ENCODE measurements around the gene DCN.

Gene DCN

DNA sequence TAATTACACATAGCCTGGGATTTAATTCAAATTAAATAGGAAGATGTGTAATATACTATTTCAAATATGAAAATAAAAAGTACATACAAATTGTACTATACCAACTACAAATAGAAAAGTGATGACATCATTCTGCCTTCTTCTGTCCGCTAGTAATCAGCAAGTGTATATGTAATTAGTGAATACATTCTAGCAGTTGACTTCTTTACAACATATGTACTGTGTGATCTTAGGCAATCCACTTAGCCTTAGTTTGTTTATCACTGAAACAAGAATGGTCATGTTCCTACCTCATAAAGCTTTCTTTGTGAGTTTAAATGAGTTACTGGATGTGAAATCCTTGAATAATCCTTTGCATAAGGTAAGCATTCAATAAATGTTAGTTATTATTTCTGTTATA lies 63.5 kb downstream of the DCN start:
- TF ChIP-seq TAF1 (IDR thresholded peaks at IDR 0.05; ENCODE audit: borderline replicate concordance, insufficient read depth, low read length) (no peak), POLR2AphosphoS5 (IDR thresholded peaks at IDR 0.05; ENCODE audit: low read depth, low read length) (no peak), SIN3A (IDR thresholded peaks at IDR 0.05; ENCODE audit: borderline replicate concordance, insufficient read depth, low read length) (no peak), FOXP2 (optimal IDR thresholded peaks at IDR 0.05; ENCODE audit: borderline replicate concordance, extremely low read depth, extremely low read length, insufficient read depth) (no peak)
- TF ChIP-seq, protein P1, sequence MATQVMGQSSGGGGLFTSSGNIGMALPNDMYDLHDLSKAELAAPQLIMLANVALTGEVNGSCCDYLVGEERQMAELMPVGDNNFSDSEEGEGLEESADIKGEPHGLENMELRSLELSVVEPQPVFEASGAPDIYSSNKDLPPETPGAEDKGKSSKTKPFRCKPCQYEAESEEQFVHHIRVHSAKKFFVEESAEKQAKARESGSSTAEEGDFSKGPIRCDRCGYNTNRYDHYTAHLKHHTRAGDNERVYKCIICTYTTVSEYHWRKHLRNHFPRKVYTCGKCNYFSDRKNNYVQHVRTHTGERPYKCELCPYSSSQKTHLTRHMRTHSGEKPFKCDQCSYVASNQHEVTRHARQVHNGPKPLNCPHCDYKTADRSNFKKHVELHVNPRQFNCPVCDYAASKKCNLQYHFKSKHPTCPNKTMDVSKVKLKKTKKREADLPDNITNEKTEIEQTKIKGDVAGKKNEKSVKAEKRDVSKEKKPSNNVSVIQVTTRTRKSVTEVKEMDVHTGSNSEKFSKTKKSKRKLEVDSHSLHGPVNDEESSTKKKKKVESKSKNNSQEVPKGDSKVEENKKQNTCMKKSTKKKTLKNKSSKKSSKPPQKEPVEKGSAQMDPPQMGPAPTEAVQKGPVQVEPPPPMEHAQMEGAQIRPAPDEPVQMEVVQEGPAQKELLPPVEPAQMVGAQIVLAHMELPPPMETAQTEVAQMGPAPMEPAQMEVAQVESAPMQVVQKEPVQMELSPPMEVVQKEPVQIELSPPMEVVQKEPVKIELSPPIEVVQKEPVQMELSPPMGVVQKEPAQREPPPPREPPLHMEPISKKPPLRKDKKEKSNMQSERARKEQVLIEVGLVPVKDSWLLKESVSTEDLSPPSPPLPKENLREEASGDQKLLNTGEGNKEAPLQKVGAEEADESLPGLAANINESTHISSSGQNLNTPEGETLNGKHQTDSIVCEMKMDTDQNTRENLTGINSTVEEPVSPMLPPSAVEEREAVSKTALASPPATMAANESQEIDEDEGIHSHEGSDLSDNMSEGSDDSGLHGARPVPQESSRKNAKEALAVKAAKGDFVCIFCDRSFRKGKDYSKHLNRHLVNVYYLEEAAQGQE (IDR thresholded peaks at IDR 0.05; ENCODE audit: insufficient read depth in 1 of 2, low read depth in 2 of 2, low read length in 2 of 2), result no peak

DNA sequence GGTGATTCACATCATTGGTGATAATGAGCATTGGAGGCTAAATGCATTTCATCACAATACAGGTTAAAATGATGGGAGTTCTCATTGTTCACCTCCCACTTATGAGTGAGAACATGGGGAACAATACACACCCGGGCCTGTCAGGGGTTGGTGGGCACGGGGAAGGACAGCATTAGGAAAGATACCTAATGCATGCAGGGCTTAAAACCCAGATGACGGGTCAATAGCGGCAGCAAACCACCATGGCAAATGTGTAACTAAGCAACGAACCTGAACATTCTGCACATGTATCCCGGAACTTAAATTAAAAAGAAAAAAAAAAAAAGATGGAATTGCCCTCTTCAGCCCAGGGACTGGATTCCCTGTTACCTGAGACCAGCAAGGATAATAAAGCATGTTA lies 69.0 kb downstream of the DCN start:
- no peak for TF ChIP-seq SIN3A (IDR thresholded peaks at IDR 0.05; ENCODE audit: borderline replicate concordance, insufficient read depth, low read length)
- no peak for TF ChIP-seq FOXP2 (optimal IDR thresholded peaks at IDR 0.05; ENCODE audit: borderline replicate concordance, extremely low read depth, extremely low read length, insufficient read depth)
- TF ChIP-seq, protein P1 (IDR thresholded peaks at IDR 0.05; ENCODE audit: insufficient read depth in 1 of 2, low read depth in 2 of 2, low read length in 2 of 2), result no peak
- TF ChIP-seq POLR2AphosphoS5 (IDR thresholded peaks at IDR 0.05; ENCODE audit: low read depth, low read length), result no peak
- TF ChIP-seq TAF1 (IDR thresholded peaks at IDR 0.05; ENCODE audit: borderline replicate concordance, insufficient read depth, low read length), result no peak

- no peak for TF ChIP-seq TAF1 (IDR thresholded peaks at IDR 0.05; ENCODE audit: borderline replicate concordance, insufficient read depth, low read length)
- TF ChIP-seq, protein P1 (IDR thresholded peaks at IDR 0.05; ENCODE audit: insufficient read depth in 1 of 2, low read depth in 2 of 2, low read length in 2 of 2), result no peak
- no peak for TF ChIP-seq FOXP2 (optimal IDR thresholded peaks at IDR 0.05; ENCODE audit: borderline replicate concordance, extremely low read depth, extremely low read length, insufficient read depth)
- TF ChIP-seq POLR2AphosphoS5 (IDR thresholded peaks at IDR 0.05; ENCODE audit: low read depth, low read length), result no peak
- TF ChIP-seq SIN3A (IDR thresholded peaks at IDR 0.05; ENCODE audit: borderline replicate concordance, insufficient read depth, low read length), result no peak
Observed at GRCh38 chr12:91111366-91112325, 71.0 kb downstream of the DCN start, which contains the start of gene LUM. Gene LUM (minus strand): TSS chr12:91111494. CDS start chr12:91108979, 2,515 bp downstream.

DNA sequence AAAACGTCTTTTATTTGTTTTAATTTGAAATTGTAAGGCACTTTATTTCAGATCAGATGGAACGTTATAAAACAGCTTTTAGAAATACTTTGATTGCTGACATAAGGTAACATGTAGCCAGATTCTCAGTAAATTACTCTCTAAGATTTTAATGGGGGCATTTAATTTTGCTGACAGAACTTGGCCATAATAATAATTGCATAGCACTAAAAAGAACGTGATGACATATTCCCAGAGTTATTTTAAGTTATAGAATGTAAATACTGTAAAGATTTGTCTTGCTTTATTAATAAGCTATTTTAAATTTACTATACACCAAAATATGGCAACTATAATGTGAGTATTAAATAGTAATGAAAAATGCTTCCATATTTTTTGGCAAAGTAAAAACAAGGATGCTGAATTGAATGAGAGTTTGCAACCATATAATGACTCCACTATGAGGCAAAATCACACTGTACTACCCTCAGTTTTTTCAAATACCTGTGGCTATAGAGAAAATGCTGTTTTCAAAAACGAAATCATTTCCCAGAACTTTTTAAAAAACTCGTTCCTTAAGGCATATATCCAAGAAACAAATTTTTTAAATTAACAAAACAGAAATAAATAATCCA lies 72.2 kb downstream of the DCN start:
- TF ChIP-seq FOXP2 (optimal IDR thresholded peaks at IDR 0.05; ENCODE audit: borderline replicate concordance, extremely low read depth, extremely low read length, insufficient read depth), result no peak
- no peak for TF ChIP-seq POLR2AphosphoS5 (IDR thresholded peaks at IDR 0.05; ENCODE audit: low read depth, low read length)
- no peak for TF ChIP-seq SIN3A (IDR thresholded peaks at IDR 0.05; ENCODE audit: borderline replicate concordance, insufficient read depth, low read length)
- TF ChIP-seq TAF1 (IDR thresholded peaks at IDR 0.05; ENCODE audit: borderline replicate concordance, insufficient read depth, low read length), result no peak
- TF ChIP-seq, protein P1 (IDR thresholded peaks at IDR 0.05; ENCODE audit: insufficient read depth in 1 of 2, low read depth in 2 of 2, low read length in 2 of 2), result no peak
